HG03095 (cell line): Measurements from ENCODE around the gene FAM168B.

Source experiments
- ATAC-seq: cut with Tn5 transposase; IDR thresholded peaks from one replicate; pipeline ENCODE4 v1.9.1; 2021; ENCODE audit warnings: moderate library complexity; ENCODE audit not compliant: unreplicated experiment

The FAM168B gene

DNA sequence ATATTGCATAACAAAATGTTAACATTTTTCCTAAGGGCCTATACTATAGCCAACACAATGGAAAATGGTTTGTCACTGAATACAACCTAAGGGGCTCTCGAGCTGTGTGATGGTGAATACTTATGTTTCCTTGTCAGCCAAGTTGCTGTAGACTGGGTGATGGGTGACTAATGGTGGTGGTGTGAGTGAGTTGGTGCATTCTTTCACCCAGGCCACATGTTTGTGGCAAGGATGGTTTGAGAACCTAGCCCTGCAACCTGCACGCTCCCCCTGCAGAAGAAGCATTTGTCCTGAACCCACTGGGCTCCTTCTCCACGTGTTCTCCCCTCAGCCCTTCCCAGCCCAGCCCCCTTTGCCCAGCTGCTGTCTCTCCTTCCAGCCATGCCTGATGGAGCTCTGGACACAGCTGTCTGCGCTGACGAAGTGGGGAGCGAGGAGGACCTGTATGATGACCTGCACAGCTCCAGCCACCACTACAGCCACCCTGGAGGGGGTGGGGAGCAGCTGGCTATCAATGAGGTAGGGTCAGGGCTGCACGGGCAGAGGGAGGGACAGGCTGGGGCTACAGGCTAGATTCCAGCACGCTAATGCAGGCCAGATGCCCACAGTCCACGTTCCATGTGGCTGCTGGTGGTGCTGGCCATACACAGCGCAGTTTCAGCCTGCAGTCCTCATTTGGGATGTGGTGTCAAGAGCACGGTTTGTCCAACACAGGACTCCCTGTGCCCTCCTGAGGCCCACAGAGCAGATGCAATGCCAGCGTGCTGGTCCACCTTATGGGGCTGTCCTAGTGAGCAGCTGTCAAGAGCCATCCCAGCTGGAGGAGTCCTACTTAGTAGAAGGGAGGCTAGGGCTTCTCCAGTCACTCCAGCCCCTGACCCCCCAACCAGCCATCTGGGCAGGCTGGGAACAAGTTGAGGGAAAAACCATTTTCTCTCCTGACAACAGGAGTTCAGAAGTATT, 65.4 kb downstream of the FAM168B start:
- ATAC-seq = no peak

DNA sequence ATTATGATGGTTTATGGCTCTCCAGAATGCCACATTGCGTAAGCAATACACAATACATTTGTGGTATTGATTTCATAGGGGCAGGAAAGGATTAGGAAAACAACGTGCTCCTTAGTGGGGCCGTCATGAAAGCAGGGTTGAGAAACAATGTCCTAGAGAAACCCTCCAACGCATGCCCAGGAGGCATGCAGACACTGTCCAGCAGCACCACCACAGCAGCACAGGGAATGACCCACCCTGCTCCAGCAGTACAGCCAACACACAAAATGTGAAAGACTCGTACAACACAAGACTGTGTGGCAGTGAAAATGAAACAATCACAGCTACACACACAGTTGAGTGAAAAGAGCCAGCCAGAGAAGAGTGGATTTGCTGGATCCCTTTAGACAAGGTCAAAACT, 66.3 kb downstream of the FAM168B start:
- no peak for ATAC-seq

DNA sequence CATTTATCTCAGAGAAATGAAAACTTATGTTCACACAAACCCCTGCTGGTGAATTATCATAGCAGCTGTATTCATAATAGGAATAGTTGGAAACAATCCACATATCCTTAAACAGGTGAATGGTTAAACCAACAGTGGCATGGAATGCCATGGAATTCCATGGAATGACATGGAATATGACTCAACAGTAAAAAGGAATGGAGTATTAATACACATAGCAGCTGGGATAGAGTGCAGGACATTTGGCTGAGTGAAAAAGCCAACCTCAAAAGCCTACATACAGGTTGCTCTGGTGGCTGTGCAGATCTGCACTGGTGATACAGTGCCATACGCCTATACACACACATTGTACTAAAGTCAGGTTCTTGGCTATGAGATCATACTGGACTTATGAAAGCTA, 69.5 kb downstream of the FAM168B start:
- no peak for ATAC-seq

DNA sequence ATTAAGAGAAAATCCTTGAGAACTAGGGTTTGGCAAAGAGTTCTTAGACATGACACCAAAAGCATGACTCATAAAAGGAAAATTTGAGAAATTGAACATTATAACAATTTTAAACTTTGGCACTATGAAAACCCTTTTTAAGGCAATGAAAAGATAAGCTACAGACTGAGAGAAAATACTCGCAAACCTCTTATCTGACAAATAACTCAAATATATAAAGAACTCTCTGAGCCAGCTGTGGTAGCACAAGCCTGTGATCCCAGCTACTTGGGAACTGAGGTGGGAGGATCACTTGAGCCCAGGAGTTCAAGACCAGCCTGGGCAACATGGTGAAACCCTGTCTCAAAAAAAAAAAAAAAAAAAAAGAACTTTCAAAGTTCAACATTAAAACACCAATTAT, 70.5 kb downstream of the FAM168B start:
- no peak for ATAC-seq

DNA sequence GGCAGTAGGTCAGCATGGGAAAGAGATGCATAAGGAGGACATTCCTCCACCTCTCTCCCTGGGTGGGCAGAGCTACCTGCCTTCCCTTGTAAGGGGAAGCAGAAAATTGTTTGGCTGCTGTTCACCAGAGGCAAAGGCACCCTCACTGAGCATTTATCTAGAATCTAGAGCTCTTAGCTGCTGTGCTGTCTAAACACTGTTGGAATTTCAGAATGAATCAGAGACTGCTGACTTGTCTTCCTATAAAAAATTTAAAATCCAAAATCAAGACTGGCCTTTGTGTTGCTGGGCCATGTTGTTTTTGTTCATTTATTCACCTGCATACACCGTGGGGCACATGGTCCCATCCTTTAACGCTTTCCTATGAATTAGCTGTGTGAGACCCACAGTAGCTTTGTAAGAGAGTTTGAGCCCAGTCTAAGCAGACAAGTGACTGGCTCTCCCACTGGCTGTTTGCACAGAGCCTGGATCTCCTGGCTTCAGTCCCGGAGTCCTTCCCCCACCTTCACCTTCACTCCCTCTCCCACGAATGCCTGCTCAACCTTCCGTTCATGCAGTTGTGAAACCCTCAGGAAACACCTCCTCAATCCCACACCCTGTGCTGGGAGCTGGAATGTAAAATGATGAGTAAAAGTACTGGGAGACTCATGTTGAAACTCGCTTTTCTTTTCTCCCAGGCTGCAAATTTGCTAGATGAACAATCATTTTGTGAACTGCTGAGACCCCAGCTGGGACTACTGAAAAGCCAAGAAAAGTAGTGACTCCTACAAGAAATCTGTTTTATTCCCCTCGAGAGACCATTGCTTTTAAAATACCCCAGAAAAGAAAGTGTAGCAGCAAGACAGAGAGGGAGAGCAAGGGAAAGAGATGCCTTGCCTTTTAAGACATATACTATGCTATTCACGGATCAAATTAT, 76.2 kb downstream of the FAM168B start:
- no peak for ATAC-seq

DNA sequence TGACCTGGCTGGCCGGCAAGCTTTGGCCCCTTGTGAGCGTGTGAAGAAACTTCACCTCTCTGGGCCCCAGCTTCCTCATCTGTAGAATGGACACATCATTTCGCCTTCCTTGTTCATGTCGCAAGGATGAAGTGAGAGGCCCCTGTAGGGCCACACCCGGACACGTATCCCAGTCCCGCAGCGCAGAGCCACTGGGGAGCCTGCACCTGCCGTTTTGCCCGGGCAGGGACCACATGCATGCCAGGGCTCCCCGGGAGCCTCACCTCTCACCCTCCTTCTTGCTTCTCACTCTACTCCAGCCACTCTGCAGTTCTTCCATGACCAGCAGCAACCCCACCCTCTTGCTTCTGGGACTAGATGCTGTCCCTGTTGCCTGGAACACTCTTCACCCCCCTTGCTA, 77.5 kb downstream of the FAM168B start:
- ATAC-seq = no peak

DNA sequence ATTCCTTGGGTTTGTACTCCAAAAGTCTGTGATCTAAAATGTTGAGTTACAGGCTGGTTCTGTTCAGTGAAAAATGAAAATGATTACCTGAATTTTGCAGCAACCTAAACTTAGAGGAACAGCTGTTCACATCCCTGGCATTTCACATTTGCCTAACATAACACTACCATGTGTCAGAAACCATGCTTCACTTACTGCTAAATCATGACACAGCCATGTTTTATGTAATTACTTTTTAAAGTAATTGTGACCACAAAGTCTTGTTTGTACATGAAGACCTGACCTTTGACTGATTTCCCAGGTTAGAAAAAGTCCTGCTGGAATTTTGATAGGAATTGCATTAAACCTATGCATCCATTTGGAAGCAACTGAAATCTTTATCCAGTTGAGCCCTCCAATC, 79.1 kb downstream of the FAM168B start:
- ATAC-seq = no peak

DNA sequence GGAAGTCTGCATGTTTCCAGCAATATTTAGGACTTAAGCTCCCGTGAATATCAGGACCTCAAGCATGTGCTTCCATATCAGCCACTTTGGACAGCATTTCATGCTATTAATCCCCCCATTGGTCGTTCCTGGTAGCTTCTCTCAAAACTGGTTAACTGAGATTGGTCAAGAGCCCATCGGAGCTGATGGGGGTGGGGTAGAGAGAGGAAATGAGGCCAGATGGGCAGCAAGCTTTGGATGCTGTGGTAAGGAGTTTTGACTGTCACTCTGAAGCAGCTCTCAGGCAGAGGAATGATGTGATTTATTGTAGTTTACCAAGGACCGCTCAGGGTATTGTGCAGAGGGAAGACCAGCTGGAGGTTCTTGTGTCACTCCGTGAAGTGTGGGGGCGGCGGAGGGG, 81.8 kb downstream of the FAM168B start:
- no peak for ATAC-seq

DNA sequence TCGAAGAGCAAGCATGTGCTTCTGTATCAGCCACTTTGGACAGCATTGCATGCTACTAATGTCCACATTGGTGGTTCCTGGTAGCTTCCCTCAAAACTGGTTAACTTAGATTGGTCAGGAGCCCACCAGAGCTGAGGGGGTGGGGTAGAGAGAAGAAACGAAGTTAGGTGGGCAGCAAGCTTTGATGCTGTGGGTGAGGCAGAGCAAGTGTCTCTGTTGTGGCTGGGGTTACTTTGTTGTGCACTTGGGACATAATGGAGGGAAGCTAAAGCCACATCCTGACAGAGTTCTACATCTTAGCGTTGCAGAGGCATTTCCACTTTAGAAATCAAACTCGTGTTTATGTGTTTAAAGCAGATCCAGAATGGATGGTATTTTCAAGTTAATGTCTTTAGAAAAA, 82.7 kb downstream of the FAM168B start:
- ATAC-seq = no peak

DNA sequence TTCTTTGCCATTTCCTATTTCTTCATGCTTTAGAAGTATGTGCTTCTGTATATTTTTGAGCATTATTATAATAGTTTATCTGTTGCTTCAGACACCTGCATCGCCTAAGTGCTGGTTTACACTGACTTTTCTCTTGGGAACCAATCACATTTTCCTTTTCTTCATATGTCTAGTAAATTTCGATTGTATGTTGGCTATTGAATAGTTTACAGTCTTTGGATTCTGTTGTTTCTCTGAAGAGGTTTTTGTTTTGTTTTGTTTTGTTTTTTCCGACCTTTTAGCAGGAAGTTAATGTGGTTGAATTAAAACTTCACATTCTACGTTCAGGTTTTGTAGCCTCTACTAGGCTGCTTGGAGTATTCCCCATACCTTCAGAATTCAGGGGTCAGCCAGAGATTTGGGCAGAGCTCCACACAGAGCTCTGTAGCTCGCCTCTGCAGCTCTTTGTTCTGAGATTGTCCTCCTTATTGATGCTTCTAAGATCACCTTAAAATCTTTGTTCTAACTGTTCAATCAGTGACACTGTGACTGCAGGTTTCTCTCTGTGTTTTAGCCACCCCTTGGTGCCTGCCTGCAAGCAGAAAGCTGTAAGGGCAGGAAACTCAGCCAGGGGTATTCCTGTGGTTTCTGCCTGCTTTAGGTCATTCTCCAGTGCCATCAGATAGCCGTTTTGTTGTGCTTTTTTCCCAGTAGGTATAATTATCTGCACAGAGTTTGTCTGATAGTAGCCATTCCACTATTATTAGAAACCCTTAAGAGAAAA, 83.4 kb downstream of the FAM168B start:
- ATAC-seq = no peak

DNA sequence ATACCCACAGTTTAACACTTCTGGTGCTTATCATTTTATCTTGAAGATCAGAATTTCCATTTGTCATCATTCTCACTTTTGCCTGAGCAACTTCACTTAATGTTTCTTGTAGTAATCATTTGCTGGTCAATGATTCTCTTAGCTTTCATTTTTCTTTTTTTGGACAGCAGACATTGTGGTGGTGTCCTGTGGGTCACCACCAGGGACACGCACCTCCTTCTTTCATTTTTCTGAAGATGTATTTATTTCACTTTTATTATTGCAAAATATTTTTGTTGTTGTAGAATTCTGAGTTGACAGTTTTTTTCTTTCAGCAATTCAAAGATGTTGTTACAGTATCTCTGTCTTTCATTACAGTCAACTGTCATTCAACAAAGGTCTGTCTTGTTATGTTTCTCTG, 84.3 kb downstream of the FAM168B start:
- ATAC-seq = no peak

DNA sequence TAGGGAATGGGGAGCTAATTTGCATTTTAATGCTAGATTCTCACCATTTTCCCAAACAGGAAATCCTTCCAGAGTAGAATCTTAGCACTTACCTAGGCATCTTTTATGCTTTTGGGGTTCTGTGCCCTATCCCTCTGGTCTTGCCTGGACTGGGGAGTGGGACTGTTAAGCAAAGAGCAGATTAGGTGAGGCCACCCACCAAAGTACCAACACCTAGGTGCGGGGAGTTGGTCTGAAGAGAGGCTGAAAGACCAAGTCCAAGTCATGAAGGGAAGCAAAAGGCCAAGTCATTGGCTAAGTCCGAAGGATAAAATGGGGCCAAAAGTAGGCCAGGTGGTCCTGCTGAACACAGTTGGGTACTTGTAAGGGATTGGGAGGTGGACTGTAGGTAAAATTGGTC, 86.7 kb downstream of the FAM168B start:
- no peak for ATAC-seq

DNA sequence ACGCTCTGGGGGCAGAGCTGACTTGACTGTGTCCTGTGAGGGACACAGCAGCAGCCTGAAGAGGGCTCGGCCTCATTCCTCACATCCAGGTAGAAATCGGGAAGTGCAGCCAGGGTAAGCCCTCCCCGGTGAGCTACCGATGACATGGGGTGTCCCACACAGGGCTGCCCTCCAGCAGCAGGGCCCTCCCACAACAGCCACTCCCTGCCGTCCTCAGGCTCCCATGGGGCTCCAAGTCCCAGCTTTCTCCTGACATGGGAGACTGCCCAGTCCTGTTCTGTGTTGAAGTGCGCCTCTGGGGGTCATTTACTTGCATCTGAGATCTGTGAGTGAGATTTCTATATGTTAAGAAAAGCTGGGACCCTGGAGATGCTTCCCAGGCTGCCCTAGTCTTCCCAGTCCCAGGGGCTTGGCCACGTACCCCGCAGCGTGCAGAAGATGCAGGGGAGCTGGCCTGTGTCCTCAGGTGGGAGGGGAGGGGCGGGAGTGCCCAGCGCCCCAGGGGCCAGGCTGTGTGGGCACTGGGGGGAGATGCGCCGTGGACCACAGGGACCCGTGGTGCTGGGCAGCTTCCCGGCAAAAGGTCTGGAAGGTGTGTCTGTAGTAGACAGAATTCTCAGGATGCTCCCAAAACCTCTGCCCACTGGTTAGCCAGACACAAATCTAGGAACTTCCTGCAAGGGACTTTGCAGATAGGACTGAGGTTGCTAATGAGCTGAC, 87.9 kb downstream of the FAM168B start:
- ATAC-seq = no peak

DNA sequence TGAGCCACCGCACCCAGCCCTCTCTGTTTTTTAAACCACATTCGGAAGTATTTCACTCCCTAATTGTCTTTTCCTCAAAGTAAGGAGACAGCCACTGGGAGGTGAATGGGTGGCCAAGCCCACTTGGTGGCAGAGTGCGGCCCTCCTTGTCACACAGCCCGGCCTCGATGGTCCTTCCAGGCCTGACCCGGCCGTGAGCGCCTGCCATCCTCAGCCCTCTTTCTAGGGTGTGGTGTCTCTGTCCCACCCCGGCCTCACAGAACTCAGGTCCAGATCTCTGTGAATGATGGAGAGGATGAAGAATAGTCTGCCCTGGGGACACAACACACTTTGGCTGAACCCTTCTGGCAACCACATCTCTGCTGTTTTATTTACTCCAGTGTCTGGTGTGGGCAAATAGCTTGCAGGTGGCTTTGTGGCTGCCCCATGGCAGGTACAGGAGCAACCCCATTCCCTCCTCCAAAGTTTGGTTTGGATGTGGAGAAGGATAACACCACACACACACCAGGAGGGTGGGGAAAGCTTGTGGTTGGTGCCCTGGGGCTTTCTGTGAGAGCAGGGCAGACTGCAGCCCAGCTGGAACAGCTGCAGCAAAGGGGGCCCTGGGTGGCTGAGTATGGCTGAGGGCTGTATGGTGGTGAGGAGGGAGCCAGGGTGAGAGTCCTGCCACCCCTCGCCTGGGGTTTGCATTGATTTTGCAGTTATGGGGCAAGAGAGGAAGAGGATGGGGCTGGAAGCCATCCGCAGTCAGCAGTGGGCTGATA, 88.6 kb downstream of the FAM168B start:
- ATAC-seq = no peak

DNA sequence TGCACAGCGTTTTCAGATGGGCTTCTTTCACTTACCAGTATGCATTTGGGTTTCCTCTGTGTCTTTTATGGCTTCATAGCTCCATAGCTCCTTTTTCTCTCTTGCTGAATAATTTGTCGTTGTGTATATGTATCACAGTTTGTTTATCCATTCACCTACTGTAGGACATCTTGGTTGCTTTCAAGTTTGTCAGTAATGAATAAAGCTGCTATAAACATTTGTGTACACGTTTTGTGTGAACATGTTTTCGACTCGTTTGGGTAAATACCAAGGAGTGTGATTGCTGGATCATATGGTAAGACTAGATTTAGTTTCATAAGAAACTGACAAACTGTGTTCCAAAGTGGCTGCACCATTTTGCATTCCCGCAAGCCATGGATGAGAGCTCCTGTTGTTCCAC, 94.7 kb downstream of the FAM168B start:
- ATAC-seq = no peak
